Stimulated activated naive B cell treated with anti-CD40 and anti-IgM and Interleukin-4, amounts not matched to agents 10 μg/mL and 1 μg/mL and 100 μg/mL, for 72 hours (primary cell): ENCODE measurements around the gene SH3RF3.
A peak's percentile ranks its signal among the peaks of the same experiment; 100 is the strongest.
"Not testable (repeated sequence)": the region's sequence is repeated elsewhere in the genome, so short reads cannot be mapped to it uniquely, and the experiment has no call there.

Experiments used
- ATAC-seq, 2 donors: fragments of 150-1000 bp; cut with Tn5 transposase; replicated peaks; 2 replicates each; pipeline ENCODE4 v1.10.0; 2021; ENCODE audit warnings: moderate library complexity in 1 of 2
- DNase-seq: peaks from one replicate; pipeline ENCODE4 v3.0.0; 2021
- H3K27ac Mint-ChIP-seq: one replicate; pipeline ENCODE4 v1.8.0; 2022; ENCODE audit warnings: mild to moderate bottlenecking, mixed read lengths
- H3K27me3 Mint-ChIP-seq, 2 donors: one replicate each; pipeline ENCODE4 v1.8.0; 2022; ENCODE audit warnings: mixed read lengths in 2 of 2
- H3K36me3 Mint-ChIP-seq, 2 donors: one replicate each; pipeline ENCODE4 v1.8.0; 2022; ENCODE audit warnings: mixed read lengths in 2 of 2, mild to moderate bottlenecking in 1 of 2
- H3K4me1 Mint-ChIP-seq, 2 donors: one replicate each; pipeline ENCODE4 v1.8.0; 2022; ENCODE audit warnings: mixed read lengths in 2 of 2, mild to moderate bottlenecking in 1 of 2
- H3K4me3 Mint-ChIP-seq, 2 donors: one replicate each; pipeline ENCODE4 v1.8.0; 2022; ENCODE audit warnings: mild to moderate bottlenecking in 2 of 2, mixed read lengths in 2 of 2, moderate library complexity in 1 of 2
- H3K9me3 Mint-ChIP-seq, 2 donors: one replicate each; pipeline ENCODE4 v1.8.0; 2022; ENCODE audit warnings: mixed read lengths in 2 of 2, mild to moderate bottlenecking in 1 of 2

SH3RF3 gene

DNA sequence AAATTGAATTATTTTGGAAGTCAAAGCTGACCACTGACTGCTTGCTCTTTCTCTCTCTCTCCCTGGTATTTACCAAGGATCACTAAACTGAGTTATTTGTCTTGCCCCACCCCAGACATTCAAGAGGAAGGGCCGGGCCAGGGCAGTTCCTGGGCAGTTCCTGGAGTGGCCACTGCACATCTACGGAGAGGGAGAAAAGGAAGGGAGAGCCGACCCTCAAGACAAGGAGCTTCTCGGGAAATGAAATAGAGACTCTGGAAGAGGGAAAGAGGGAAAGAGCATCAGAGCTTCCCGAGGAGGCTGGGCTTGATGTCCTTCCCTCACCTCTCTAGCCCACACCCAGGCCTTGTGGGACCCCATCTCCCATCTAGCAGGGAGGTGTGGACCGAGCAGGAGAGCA lies 401.7 kb downstream of the SH3RF3 start:
- no peaks in the 10 kb centered on the region for H3K9me3 Mint-ChIP-seq
- no peaks in the 10 kb centered on the region for H3K36me3 Mint-ChIP-seq
- ATAC-seq: no peak
- no peak overlapping the region for H3K27ac Mint-ChIP-seq
- H3K4me3 Mint-ChIP-seq: no peak overlapping the region
- H3K4me1 Mint-ChIP-seq: peaks cover 0 to 12% of the 10 kb centered on the region in 2 donors
- H3K27me3 Mint-ChIP-seq: peaks cover 0 to 4% of the 10 kb centered on the region in 2 donors
- DNase-seq: no peak

- DNase-seq: no peak
- ATAC-seq: no peak
- H3K9me3 Mint-ChIP-seq: no peaks in the 10 kb centered on the region
- H3K36me3 Mint-ChIP-seq: no peaks in the 10 kb centered on the region
- no peak overlapping the region for H3K4me3 Mint-ChIP-seq
- H3K4me1 Mint-ChIP-seq: peaks cover 0 to 12% of the 10 kb centered on the region in 2 donors
- H3K27me3 Mint-ChIP-seq: peaks cover 0 to 4% of the 10 kb centered on the region in 2 donors
- H3K27ac Mint-ChIP-seq: no peak overlapping the region
Observed at GRCh38 chr2:109531221-109531620, 402.2 kb downstream of the SH3RF3 start.

DNA sequence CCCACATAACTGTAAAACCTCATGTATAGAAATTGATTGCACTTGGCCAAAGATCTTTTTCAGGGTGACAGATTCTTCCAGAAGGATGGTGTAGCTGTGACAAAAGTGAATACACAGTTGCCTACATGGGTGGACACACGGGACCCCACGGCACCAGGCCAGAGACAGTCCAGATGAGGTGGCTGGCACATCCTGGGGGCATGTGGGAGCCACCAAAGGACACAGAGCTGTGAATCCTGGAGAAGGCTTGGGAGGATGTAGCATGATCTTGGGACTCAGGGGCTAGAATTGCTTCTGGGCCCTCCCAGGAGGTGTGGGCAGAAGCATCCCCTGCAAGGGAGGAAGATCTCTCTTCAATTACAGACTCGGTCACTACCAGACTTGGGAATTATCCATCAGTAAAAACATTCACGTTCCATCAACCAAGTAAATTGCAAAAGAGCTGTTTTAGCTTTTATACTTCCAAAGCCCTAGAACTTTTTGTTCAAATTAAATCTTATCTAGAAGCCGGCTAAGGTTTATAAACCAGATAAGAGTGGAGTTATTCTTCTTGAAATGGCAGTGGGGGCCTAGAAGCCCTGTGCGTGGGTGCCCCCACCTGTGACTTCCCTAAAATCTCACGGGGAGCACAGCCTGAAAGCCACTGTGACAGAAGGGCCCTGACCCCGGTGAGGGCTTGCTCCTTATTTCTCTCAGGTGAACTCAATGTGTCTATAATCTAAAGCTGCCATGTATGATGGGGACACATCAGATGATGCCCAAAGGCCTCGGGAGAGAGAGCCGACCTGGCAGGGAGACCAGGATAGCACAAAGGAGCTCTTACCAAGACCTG lies 403.1 kb downstream of the SH3RF3 start:
- Mint-ChIP-seq H3K27me3 (peaks cover 0 to 4% of the 10 kb centered on the region in 2 donors), H3K36me3 (no peaks in the 10 kb centered on the region), H3K27ac (no peak overlapping the region), H3K4me1 (peaks cover 0 to 12% of the 10 kb centered on the region in 2 donors), H3K4me3 (no peak overlapping the region), H3K9me3 (peaks cover 4% of the 10 kb centered on the region in 2 donors)
- ATAC-seq (no peak), DNase-seq (no peak)

- H3K27ac Mint-ChIP-seq: no peak overlapping the region
- DNase-seq (no peak), ATAC-seq (no peak)
- peaks cover 0 to 4% of the 10 kb centered on the region in 2 donors for H3K27me3 Mint-ChIP-seq
- H3K9me3 Mint-ChIP-seq: peaks cover 4% of the 10 kb centered on the region in 2 donors
- peaks cover 0 to 12% of the 10 kb centered on the region in 2 donors for H3K4me1 Mint-ChIP-seq
- no peaks in the 10 kb centered on the region for H3K36me3 Mint-ChIP-seq
- no peak overlapping the region for H3K4me3 Mint-ChIP-seq
Observed at GRCh38 chr2:109532728-109533076, 403.7 kb downstream of the SH3RF3 start.

- peaks cover 4% of the 10 kb centered on the region in 2 donors for H3K9me3 Mint-ChIP-seq
- H3K27ac Mint-ChIP-seq: no peak overlapping the region
Observed at GRCh38 chr2:109533823-109534222, 404.8 kb downstream of the SH3RF3 start.

GRCh38 chr2:109535217-109535946 lies 406.4 kb downstream of the SH3RF3 start:
- H3K36me3 Mint-ChIP-seq: no peaks in the 10 kb centered on the region

More at GRCh38 chr2:109533823-109534222, 404.8 kb downstream of the SH3RF3 start:
- H3K4me3 Mint-ChIP-seq: no peak overlapping the region
- no peak for DNase-seq
- H3K36me3 Mint-ChIP-seq: no peaks in the 10 kb centered on the region
- H3K4me1 Mint-ChIP-seq: peaks cover 0 to 12% of the 10 kb centered on the region in 2 donors
- H3K27me3 Mint-ChIP-seq: peaks cover 0 to 4% of the 10 kb centered on the region in 2 donors
- no peak for ATAC-seq

DNA sequence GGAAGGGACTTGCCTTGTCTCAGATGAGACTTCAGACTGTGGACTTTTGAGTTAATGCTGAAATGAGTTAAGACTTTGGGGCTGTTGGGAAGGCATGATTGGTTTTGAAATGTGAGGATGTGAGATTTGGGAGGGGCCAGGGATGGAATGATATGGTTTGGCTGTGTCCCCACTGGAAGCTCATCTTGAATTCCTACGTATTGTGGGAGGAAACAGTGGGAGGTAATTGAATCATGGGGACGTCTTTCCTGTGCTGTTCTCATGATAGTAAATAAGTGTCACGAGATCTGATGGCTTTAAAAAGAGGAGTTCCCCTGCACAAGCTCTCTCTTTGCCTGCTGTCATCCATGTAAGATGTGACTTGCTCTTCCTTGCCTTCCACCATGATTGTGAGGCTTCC lies 407.6 kb downstream of the SH3RF3 start:
- not testable (repeated sequence) for H3K4me1 Mint-ChIP-seq, H3K27ac Mint-ChIP-seq, DNase-seq, H3K36me3 Mint-ChIP-seq, ATAC-seq, H3K9me3 Mint-ChIP-seq, H3K4me3 Mint-ChIP-seq, H3K27me3 Mint-ChIP-seq

More at GRCh38 chr2:109535217-109535946, 406.4 kb downstream of the SH3RF3 start:
- no peak for ATAC-seq
- Mint-ChIP-seq H3K4me3 (no peak overlapping the region), H3K27me3 (no peaks in the 10 kb centered on the region), H3K4me1 (no peaks in the 10 kb centered on the region), H3K9me3 (peaks cover 4% of the 10 kb centered on the region in 2 donors), H3K27ac (no peak overlapping the region)
- DNase-seq: no peak

DNA sequence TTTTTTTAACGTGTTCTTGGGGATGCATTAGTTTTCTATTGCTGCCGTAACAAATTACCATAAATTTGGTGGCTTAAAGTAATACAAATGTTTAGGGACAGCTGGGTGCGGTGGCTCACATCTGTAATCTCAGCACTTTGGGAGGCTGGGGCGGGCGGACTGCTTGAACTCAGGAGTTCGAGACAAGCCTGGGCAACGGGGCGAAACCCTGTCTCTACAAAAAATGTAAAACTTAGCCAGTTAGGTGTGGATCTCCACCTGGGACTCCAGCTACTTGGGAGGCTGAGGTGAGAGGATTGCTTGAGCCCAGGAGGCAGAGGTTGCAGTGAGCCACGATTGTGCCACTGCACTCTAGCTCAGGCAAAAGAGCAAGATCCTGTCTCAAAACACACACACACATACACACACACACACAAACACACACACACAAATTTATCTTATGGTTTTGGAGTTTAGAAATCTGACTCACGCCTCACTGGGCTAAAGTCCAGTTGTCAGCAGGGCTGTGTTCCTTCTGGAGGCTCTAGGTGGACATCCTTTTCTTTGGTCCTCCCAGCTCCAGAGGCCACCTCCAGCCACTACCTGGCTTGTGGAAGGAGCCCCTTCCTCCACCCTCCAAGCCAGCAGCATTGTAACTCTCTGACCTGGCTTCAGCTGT lies 408.7 kb downstream of the SH3RF3 start:
- no peak overlapping the region for H3K27ac Mint-ChIP-seq
- no peaks in the 10 kb centered on the region for H3K36me3 Mint-ChIP-seq
- no peak for ATAC-seq
- H3K27me3 Mint-ChIP-seq: peaks cover 0 to 8% of the 10 kb centered on the region in 2 donors
- H3K4me3 Mint-ChIP-seq: no peak overlapping the region
- H3K9me3 Mint-ChIP-seq: peaks cover 4% of the 10 kb centered on the region in 2 donors
- no peaks in the 10 kb centered on the region for H3K4me1 Mint-ChIP-seq
- DNase-seq: no peak

DNA sequence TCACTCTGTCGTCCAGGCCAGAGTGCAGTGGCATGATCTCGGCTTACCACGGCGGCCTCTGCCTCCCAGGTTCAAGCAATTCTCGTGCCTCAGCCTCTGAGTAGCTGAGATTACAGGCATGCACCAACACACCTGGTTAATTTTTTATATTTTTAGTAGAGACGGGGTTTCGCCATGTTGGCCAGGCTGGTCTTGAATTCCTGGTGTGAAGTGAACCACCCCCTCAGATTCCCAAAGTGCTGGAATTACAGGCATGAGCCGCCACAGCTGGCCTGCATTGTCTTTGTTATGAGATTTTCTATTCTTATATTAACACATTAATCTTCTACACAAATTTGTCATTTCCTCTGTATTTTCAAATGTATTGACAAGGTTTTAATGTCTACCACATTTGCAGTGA lies 409.5 kb downstream of the SH3RF3 start:
- ATAC-seq: no peak
- no peaks in the 10 kb centered on the region for H3K36me3 Mint-ChIP-seq
- H3K4me3 Mint-ChIP-seq: no peak overlapping the region
- H3K27me3 Mint-ChIP-seq: peaks cover 0 to 8% of the 10 kb centered on the region in 2 donors
- H3K9me3 Mint-ChIP-seq: peaks cover 4% of the 10 kb centered on the region in 2 donors
- no peak for DNase-seq
- no peaks in the 10 kb centered on the region for H3K4me1 Mint-ChIP-seq
- H3K27ac Mint-ChIP-seq: no peak overlapping the region

GRCh38 chr2:109542384-109542783 lies 413.4 kb downstream of the SH3RF3 start:
- Mint-ChIP-seq H3K4me1 (no peaks in the 10 kb centered on the region), H3K4me3 (no peak overlapping the region), H3K27me3 (peaks cover 0 to 8% of the 10 kb centered on the region in 2 donors), H3K36me3 (no peaks in the 10 kb centered on the region), H3K27ac (no peak overlapping the region), H3K9me3 (no peaks in the 10 kb centered on the region)
- ATAC-seq: no peak
- DNase-seq: no peak

DNA sequence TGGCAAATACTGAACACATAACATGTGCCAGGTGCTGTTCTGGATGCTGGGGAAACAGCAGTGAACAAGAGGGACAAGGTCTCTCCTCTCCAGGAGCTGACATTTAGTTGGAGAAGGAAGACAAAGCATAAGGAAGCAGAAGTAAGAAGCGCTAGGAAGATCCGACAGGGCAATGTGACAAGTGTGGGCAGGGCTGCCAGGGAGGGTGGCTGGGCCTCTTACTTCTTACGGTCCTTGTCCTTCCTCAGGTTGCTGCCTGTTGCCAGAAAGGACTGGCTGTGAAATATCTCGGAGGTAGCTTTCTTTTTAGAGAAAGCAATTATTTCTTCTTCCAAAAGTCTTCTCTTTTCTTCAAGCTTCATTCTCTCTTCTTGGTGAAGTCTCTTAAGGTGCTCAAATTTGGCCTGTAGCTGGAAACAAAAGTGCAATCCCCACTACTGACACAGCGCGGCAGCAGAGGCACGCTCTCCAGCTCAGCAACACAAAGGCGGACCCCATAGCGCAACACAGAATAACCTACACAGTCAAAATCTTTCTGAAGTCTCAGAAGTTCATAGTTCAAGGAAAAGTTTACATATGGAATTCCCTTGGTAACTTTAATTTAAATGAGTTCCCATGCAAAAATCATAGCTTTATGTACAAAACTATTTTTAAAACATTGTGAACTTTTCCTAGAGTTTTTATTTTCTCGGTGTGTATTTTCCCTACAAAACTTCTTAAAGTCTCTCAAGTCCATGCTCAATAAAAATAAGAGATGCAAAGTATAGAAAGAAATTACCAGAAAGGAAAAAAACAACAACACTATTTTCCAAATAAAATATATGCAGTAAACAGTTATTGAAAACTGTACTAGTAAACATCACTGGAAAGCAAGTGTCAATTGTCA lies 417.1 kb downstream of the SH3RF3 start:
- Mint-ChIP-seq H3K4me1 (peaks cover 0 to 3% of the 10 kb centered on the region in 2 donors), H3K36me3 (no peaks in the 10 kb centered on the region), H3K4me3 (no peak overlapping the region), H3K27ac (no peak overlapping the region), H3K27me3 (peaks cover 0 to 8% of the 10 kb centered on the region in 2 donors), H3K9me3 (no peaks in the 10 kb centered on the region)
- ATAC-seq (peak; percentile 84 to 87), DNase-seq (peak; percentile 30)

DNA sequence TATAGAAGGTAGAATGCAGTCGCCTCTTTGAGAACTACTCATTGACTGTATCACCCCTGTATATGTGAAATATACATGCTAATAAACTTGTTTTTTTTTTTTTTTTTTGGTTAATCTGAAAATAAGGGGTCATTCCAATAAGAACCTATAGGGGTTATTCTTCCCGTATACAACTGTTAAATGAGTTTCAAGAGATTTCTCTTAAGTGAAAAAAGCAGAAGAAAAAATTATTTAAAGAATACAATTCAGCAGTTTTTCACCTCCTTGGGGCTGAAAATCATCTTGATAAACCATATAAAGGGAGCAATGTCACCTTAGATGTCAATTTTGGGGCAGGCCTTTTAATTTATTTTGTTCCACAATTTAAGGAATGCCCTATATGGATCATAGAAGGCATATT lies 418.3 kb downstream of the SH3RF3 start:
- H3K27ac Mint-ChIP-seq: no peak overlapping the region
- H3K4me3 Mint-ChIP-seq: no peak overlapping the region
- peaks cover 0 to 3% of the 10 kb centered on the region in 2 donors for H3K4me1 Mint-ChIP-seq
- DNase-seq: no peak
- no peak for ATAC-seq
- no peaks in the 10 kb centered on the region for H3K27me3 Mint-ChIP-seq
- H3K36me3 Mint-ChIP-seq: no peaks in the 10 kb centered on the region
- H3K9me3 Mint-ChIP-seq: no peaks in the 10 kb centered on the region

DNA sequence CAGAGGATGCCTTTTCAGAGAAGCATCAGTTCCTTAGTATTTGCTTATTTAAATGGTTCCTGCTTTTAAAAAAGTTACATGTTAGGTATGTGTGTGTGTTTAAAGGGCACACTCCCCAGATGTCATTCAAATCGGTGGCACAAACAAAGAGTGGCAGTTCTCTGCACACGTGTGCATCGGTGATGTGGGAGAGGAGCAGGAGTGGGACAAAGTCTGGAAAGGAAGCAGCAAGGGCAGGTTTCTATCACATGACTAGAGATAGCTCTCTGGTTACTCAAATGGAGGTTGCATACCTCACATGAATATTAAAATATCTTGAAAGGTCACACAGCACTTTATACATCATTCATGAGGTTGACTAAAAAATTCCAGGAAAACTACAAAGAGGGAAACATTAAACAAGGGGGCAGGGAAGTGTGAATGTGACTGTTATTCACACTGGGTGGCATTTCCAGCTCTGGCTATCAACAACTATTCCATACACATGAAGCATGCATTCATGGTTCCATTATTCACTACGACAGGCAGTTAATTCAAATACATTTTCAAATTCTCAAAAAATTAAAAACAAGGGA lies 420.1 kb downstream of the SH3RF3 start:
- DNase-seq (no peak), ATAC-seq (no peak)
- Mint-ChIP-seq H3K9me3 (no peaks in the 10 kb centered on the region), H3K27ac (no peak overlapping the region), H3K27me3 (no peaks in the 10 kb centered on the region), H3K36me3 (no peaks in the 10 kb centered on the region), H3K4me3 (no peak overlapping the region), H3K4me1 (peaks cover 0 to 3% of the 10 kb centered on the region in 2 donors)
